Esophagus squamous epithelium (tissue), 4 donors: ENCODE measurements around the gene FAAP20.

Source experiments
- CTCF ChIP-seq, 6 experiments: fragments of 450-650 bp in 4 of 6; fragments of 200-600 bp in 2 of 6; sonication (generic) in 2 of 6; IDR thresholded peaks; one replicate each; pipeline ENCODE4 v1.5.1; 2016 to 2019; ENCODE audit warnings: antibody characterized with exemption in 6 of 6, mild to moderate bottlenecking in 4 of 6, moderate library complexity in 4 of 6
- POLR2A ChIP-seq, 4 donors: fragments of 450-650 bp; IDR thresholded peaks; one replicate each; pipeline ENCODE4 v1.6.1; 2017; ENCODE audit warnings: antibody characterized with exemption in 4 of 4, mild to moderate bottlenecking in 4 of 4, moderate library complexity in 3 of 4

GRCh38 chr1:2166254-2166653, 28.3 kb downstream of the FAAP20 start:
- TF ChIP-seq CTCF (IDR thresholded peaks at IDR 0.05) (no peak), POLR2A (IDR thresholded peaks at IDR 0.05) (no peak)
